ENCODE measurements around the gene FBLN7. TPM values are rescaled to one million over a fixed set of nuclear protein-coding genes. Genes with fewer than 3 reads are reported as not detected.

Gene FBLN7
- total and polyA plus RNA-seq, 2 of the 8 experiments (the other 6 are each of a cell fraction or from before 2014, with no cell fraction given) = 0.30 to 0.77 TPM

DNA sequence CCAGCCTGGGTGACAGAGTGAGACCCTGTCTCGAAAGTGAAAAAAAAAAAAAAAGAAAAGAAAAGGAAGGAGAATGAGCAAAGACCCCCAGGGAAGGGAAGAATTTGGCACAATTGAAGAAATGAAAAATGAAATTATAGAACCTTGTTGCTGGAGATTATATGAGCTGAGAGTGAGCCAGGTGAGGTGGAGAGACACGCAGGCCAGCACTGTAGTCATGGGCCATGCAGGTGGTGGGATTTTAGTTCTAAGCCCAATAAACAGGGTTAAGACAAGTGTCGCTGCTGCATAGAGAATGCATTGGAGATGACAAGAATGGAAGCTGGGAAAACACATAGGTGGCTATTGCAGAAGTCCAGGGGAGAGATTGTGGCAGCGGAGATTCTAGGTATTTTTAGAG is 32.3 kb downstream of the FBLN7 start (continued):
- TF ChIP-seq, protein P1, sequence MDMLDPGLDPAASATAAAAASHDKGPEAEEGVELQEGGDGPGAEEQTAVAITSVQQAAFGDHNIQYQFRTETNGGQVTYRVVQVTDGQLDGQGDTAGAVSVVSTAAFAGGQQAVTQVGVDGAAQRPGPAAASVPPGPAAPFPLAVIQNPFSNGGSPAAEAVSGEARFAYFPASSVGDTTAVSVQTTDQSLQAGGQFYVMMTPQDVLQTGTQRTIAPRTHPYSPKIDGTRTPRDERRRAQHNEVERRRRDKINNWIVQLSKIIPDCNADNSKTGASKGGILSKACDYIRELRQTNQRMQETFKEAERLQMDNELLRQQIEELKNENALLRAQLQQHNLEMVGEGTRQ (IDR thresholded peaks at IDR 0.05; ENCODE audit: low read length) = no peak

All from H1 (cell line).